ENCODE measurements around the gene TRIM23. TPM values are rescaled to one million over a fixed set of nuclear protein-coding genes. Genes with fewer than 3 reads are reported as not detected.
A peak's percentile ranks its signal among the peaks of the same experiment; 100 is the strongest.
"Not testable (repeated sequence)": the region's sequence is repeated elsewhere in the genome, so short reads cannot be mapped to it uniquely, and the experiment has no call there.

The TRIM23 gene
- total RNA-seq, 1 donor from 2014 or later: 14.0 TPM

DNA sequence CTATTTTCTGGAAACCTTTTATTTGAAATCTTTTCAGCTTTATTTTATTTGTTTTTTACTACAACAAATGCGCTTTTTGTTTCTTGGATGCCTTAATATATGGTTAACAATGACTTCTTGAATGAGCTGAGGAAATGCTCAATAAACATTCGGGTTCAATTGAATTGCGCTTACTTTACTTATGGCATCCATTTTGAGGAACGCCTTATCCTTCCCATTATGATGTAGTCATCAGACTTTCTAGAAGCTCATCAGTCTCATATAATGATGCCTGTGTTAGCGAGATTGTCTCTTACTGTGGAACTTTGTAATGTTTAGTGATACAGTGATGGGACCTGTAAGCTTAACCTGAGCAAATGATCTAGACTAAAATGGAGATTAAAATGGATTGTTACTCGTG, 1.6 kb upstream of the TRIM23 start:
- peak overlapping the region; percentile 64 to 70 for H3K4me3 ChIP-seq

DNA sequence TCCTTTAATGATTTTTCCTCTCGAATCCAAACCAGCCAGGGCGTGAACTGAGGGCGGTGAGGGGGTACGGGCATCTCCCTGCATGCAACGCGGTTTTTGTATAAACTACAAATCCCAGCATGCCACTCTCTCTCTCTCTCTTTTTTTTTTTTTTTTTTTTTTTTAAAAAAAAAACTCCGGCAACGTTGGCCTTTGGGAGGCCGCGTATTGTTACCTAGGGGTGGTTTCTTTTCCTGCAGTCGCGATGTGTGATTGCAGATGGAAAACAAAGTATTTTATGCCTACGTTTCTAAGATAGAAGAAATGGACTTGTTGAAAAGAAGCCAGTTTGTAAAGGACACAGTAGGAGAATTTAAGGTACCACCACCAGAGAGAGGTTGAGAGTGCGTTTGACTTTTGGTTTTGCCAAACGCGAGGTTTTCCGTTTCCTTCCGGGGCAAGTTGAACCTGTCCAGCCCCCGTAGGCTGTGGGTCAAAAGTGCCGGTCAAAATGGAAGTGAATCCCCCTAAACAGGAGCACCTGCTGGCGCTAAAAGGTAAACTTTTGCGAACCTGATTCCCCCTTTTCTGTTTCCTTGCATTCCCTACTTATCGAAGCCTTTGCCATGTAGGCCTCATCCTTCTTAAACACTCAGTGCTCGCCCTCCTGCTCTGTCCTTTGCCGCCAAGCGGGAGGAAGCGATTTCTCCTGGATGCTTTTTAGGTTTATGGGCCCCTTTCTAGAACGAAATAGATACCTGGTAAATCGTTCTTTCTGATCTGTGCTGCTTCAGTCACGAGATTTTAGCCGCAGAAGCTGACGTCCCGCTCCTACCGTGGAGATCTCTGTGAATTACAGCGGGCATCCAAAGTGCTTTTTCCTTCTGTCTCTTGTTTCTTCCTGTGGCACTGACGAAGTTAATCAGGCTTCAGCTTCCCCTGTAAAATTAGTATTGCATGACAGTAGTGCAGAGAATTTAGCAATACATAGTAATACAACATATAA, 730 bp upstream of the TRIM23 start, which contains the start of the genes SHLD3 and TRAPPC13:
SHLD3 (plus strand) TSS at position 457 of the 985 bp plus-strand sequence. CDS start 4,561 bp downstream, outside the sequence.
TRAPPC13 (plus strand) TSS at position 457 of the 985 bp plus-strand sequence; CDS start at position 491, 34 bp downstream.
- peak in 1 of 2 donors; percentile 91 for DNase-seq (ENCODE audit: extremely low spot score in 2 of 2)
- H3K4me1 ChIP-seq: peaks cover 35% of the 10 kb centered on the region

More for the DNA sequence above, 1.6 kb upstream of the TRIM23 start:
- H3K9me3 ChIP-seq: no peaks in the 10 kb centered on the region
- H3K27me3 ChIP-seq: no peaks in the 10 kb centered on the region
- peaks cover 35% of the 10 kb centered on the region for H3K4me1 ChIP-seq
- H3K27ac ChIP-seq: peak overlapping the region; percentile 70
- TF ChIP-seq POLR2AphosphoS5 (IDR thresholded peaks at IDR 0.05; ENCODE audit: insufficient read depth in 1 of 2, low read depth in 1 of 2) (no peak), POLR2A (IDR thresholded peaks at IDR 0.05) (no peak)
- TF ChIP-seq, protein P1, sequence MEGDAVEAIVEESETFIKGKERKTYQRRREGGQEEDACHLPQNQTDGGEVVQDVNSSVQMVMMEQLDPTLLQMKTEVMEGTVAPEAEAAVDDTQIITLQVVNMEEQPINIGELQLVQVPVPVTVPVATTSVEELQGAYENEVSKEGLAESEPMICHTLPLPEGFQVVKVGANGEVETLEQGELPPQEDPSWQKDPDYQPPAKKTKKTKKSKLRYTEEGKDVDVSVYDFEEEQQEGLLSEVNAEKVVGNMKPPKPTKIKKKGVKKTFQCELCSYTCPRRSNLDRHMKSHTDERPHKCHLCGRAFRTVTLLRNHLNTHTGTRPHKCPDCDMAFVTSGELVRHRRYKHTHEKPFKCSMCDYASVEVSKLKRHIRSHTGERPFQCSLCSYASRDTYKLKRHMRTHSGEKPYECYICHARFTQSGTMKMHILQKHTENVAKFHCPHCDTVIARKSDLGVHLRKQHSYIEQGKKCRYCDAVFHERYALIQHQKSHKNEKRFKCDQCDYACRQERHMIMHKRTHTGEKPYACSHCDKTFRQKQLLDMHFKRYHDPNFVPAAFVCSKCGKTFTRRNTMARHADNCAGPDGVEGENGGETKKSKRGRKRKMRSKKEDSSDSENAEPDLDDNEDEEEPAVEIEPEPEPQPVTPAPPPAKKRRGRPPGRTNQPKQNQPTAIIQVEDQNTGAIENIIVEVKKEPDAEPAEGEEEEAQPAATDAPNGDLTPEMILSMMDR (IDR thresholded peaks at IDR 0.05): no peak
- intact Hi-C loops (cut with DNase I): no loop called here
- no peak for DNase-seq (ENCODE audit: extremely low spot score in 2 of 2)
- peaks cover 0 to 7% of the 10 kb centered on the region in 2 donors for H3K36me3 ChIP-seq

DNA sequence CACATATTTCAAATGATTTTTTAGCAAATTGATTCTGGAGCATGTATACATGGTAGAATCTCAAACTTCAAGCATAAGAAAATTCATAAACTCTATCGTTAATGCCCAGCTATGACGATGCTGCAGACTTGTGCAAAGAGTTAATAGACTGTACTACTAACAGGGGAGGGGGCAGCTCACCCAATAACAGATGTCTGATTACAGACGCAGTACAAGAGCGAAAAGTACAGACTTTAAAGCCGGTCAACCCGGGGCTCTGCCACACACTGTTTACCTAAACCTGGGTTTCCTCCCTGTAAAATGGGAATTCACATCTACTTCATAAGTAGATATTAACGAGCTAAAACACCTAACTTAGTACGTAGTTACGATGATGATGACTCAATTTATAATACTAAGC, 651 bp downstream of the TRIM23 start:
- TF ChIP-seq POLR2AphosphoS5 (IDR thresholded peaks at IDR 0.05; ENCODE audit: insufficient read depth in 1 of 2, low read depth in 1 of 2) (no peak), POLR2A (IDR thresholded peaks at IDR 0.05) (no peak)
- TF ChIP-seq, protein P1 (IDR thresholded peaks at IDR 0.05): no peak
- Histone ChIP-seq H3K4me3 (peak overlapping the region; percentile 64 to 70), H3K36me3 (no peaks in the 10 kb centered on the region), H3K27ac (peak overlapping the region; percentile 70), H3K9me3 (no peaks in the 10 kb centered on the region), H3K4me1 (peaks cover 39% of the 10 kb centered on the region), H3K27me3 (no peaks in the 10 kb centered on the region)
- intact Hi-C loops (cut with DNase I): no loop called here
- no peak for DNase-seq (ENCODE audit: extremely low spot score in 2 of 2)

More for the DNA sequence above, 730 bp upstream of the TRIM23 start, which contains the start of the genes SHLD3 and TRAPPC13:
- H3K4me3 ChIP-seq: peak within 1 kb of the TSS; percentile 64 to 70
- no peaks in the 10 kb centered on the region for H3K27me3 ChIP-seq
- no peaks in the 10 kb centered on the region for H3K9me3 ChIP-seq
- intact Hi-C loops (cut with DNase I): no loop called here
- peaks cover 0 to 7% of the 10 kb centered on the region in 2 donors for H3K36me3 ChIP-seq
- peak in 1 of 2 donors; percentile 84 for TF ChIP-seq POLR2AphosphoS5 (IDR thresholded peaks at IDR 0.05; ENCODE audit: insufficient read depth in 1 of 2, low read depth in 1 of 2)
- TF ChIP-seq, protein P1 (IDR thresholded peaks at IDR 0.05): no peak
- peak within 1 kb of the TSS; percentile 70 for H3K27ac ChIP-seq

DNA sequence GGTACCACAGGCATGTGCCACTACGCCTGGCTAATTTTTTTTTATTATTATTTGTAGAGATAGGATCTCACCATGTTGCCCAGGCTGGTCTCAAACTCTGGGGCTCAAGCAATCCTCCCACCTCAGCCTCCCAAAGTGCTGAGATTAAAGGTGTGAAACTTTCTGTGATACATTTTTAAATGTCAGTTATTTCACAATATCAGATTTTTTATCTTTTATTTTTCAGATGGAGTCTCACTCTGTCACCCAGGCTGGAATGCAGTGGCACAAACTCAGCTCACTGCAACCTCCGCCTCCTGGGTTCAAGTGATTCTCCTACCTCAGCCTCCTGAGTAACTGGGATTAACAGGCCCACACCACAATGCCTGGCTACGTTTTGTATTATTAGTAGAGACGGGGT, 2.2 kb downstream of the TRIM23 start:
- H3K4me1 ChIP-seq: peaks cover 39% of the 10 kb centered on the region
- DNase-seq (ENCODE audit: extremely low spot score in 2 of 2); H3K9me3 ChIP-seq; H3K27me3 ChIP-seq; H3K4me3 ChIP-seq; H3K36me3 ChIP-seq; intact Hi-C loops (cut with DNase I); H3K27ac ChIP-seq: not testable (repeated sequence)

DNA sequence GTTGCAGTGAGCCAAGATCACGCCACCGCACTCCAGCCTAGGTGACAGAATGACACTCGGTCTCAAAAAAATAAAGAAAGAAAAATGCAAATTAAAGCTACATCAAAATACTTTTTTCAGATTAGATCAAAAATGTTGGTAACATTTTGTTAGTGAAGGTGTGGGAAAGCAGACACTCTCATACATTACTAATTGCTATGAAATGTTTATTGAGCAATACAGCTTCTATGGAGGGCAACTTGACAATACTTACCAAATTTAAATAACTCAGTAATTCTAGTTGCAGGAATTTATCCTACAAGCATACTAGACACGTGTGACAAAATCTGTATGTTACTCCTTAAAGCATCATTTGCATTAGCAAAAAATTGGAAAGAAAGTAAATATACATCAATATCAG, 4.1 kb downstream of the TRIM23 start:
- Histone ChIP-seq H3K9me3 (no peaks in the 10 kb centered on the region), H3K4me3 (no peak overlapping the region), H3K27me3 (no peaks in the 10 kb centered on the region), H3K27ac (no peak overlapping the region), H3K36me3 (no peaks in the 10 kb centered on the region), H3K4me1 (peaks cover 23% of the 10 kb centered on the region)
- intact Hi-C loops (cut with DNase I): no loop called here
- TF ChIP-seq POLR2A (IDR thresholded peaks at IDR 0.05) (no peak), POLR2AphosphoS5 (IDR thresholded peaks at IDR 0.05; ENCODE audit: insufficient read depth in 1 of 2, low read depth in 1 of 2) (no peak)
- TF ChIP-seq, protein P1 (IDR thresholded peaks at IDR 0.05): no peak
- DNase-seq (ENCODE audit: extremely low spot score in 2 of 2): no peak
